ENCODE results near the gene ZNF672. TPM values are rescaled to one million over a fixed set of nuclear protein-coding genes. Genes with fewer than 3 reads are reported as not detected.

The ZNF672 gene
- total and polyA plus RNA-seq, 2 of the 4 experiments (the other 2 are of a cell fraction) = 6.6 to 12.6 TPM

DNA sequence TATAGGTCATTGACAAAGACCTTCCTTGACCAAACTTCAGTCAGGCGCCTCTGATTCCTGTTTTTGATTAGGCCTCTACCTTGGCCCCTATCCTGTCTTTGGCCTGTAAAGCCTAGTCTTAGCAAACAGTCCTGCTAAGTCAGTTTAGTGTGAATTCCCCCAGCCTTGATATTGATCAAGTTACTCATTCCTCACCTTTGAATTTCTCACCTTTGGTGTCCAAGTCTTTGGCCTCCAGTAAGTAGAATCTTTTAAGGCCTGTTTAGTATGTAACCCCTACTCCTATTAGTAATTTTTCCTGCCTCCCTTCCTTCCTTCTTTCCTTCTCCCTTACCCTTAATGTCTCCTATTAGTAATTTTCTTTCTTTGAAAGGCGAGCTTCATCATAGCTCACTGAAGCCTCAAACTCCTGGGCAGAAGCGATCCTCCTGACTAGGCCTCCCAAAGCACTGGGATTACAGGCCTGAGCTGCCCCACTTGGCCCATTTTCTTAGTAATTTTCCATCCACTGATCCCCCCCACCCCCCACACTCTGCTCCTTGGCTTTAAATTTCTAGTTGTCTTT lies 33.9 kb downstream of the ZNF672 start:
- no peak overlapping the region for H2BK15ac ChIP-seq (ENCODE audit: low read depth, low read length)
- H3K4me1 ChIP-seq (ENCODE audit: control insufficient read depth, insufficient read depth, low read length) = no peaks in the 10 kb centered on the region
- in situ Hi-C loops (cut with MboI; ENCODE audit: low sequenced_read_pairs) = no loop called here
- no peak for TF ChIP-seq BHLHE40 (IDR thresholded peaks at IDR 0.05; ENCODE audit: low read depth, low read length)
- TF ChIP-seq, protein P1, sequence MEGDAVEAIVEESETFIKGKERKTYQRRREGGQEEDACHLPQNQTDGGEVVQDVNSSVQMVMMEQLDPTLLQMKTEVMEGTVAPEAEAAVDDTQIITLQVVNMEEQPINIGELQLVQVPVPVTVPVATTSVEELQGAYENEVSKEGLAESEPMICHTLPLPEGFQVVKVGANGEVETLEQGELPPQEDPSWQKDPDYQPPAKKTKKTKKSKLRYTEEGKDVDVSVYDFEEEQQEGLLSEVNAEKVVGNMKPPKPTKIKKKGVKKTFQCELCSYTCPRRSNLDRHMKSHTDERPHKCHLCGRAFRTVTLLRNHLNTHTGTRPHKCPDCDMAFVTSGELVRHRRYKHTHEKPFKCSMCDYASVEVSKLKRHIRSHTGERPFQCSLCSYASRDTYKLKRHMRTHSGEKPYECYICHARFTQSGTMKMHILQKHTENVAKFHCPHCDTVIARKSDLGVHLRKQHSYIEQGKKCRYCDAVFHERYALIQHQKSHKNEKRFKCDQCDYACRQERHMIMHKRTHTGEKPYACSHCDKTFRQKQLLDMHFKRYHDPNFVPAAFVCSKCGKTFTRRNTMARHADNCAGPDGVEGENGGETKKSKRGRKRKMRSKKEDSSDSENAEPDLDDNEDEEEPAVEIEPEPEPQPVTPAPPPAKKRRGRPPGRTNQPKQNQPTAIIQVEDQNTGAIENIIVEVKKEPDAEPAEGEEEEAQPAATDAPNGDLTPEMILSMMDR (conservative IDR thresholded peaks at IDR 0.05; ENCODE audit: low read depth, low read length) = no peak
- TF ChIP-seq NFE2L2 (IDR thresholded peaks at IDR 0.05; ENCODE audit: low read depth, low read length) = no peak
- no peak for TF ChIP-seq RAD21 (IDR thresholded peaks at IDR 0.05; ENCODE audit: low read length)
- peak overlapping the region; percentile 53 for H2BK5ac ChIP-seq (ENCODE audit: low read depth, low read length, poor library complexity, severe bottlenecking)
- no peak overlapping the region; the same call in 1 of the 2 replicates for H3K14ac ChIP-seq (replicated peaks; ENCODE audit: low read depth, low read length)
- 0 out of 2 replicates have a peak overlapping the region, but pooled peaks have one; percentile 10 for H3K9ac ChIP-seq (ENCODE audit: low read depth, low read length)
- no peak overlapping the region for H4K5ac ChIP-seq (ENCODE audit: low read depth, low read length)
- H4K91ac ChIP-seq (ENCODE audit: insufficient read depth, low read depth, low read length) = no peak overlapping the region
- dilution Hi-C loops (cut with HindIII; ENCODE audit: low sequenced_read_pairs, unreplicated experiment) = no loop called here
- WGBS, 2 experiments (ENCODE audit: extremely low coverage in 2 of 2, insufficient read length in 1 of 2) = no CpG with 5 or more reads among the region's 3 CpGs
- H3K9me1 ChIP-seq (ENCODE audit: insufficient read depth, low read length) = no peaks in the 10 kb centered on the region; the same call in 1 of the 2 replicates
- H3K36me3 ChIP-seq (ENCODE audit: control insufficient read depth, insufficient read depth, low read length) = no peaks in the 10 kb centered on the region
- H3K4me2 ChIP-seq (ENCODE audit: low read depth, low read length) = peak overlapping the region; percentile 41
- no peaks in the 10 kb centered on the region for H3K9me3 ChIP-seq (ENCODE audit: control insufficient read depth, insufficient read depth, low read length)
- H3K4me3 ChIP-seq (ENCODE audit: insufficient read depth, low read depth, low read length) = peak overlapping the region; percentile 31; the same call in 1 of the 2 replicates
- no peak overlapping the region for H2BK120ac ChIP-seq (ENCODE audit: low read depth, low read length)
- DNase-seq (no peak), ATAC-seq (ENCODE audit: low read depth) (no peak)
- H3K23ac ChIP-seq (ENCODE audit: low read depth, low read length) = no peak overlapping the region; the same call in 1 of the 2 replicates
- H3K27ac ChIP-seq (ENCODE audit: insufficient read depth, low read length) = no peak overlapping the region
- H2BK20ac ChIP-seq (ENCODE audit: low read depth, low read length) = no peak overlapping the region
- no peak overlapping the region for H2AK9ac ChIP-seq (replicated peaks; ENCODE audit: low read depth, low read length, poor library complexity)
- H3K18ac ChIP-seq (ENCODE audit: low read depth, low read length) = no peak overlapping the region
- ChIA-PET POLR2A (ENCODE audit: unreplicated experiment) (no interaction called here), CTCF (interaction anchor here (0.7 kb wide), 1 partner anchor 56 kb away, joined by 3 read pairs; no protein-coding TSS in a partner anchor)
- peak overlapping the region; percentile 32; the same call in 1 of the 2 replicates for H3K4ac ChIP-seq (ENCODE audit: low read depth, low read length)
- intact Hi-C loops (cut with micrococcal nuclease) = no loop called here
- H2AK5ac ChIP-seq (ENCODE audit: low read depth, low read length) = no peak overlapping the region
- H4K20me1 ChIP-seq (ENCODE audit: insufficient read depth, low read length) = peaks cover 10% of the 10 kb centered on the region
- H3K79me1 ChIP-seq (ENCODE audit: low read depth in 1 of 2, low read length in 2 of 2) = no peaks in the 10 kb centered on the region
- peak overlapping the region; percentile 88 for H2AFZ ChIP-seq (replicated peaks; ENCODE audit: low read length, poor library complexity)
- H4K8ac ChIP-seq (ENCODE audit: low read depth in 2 of 2, low read length in 2 of 2) = 0 out of 4 replicates have a peak overlapping the region, but pooled peaks have one; percentile 40 to 58
- BruUV-seq (replicated peaks) = no TSS peak
- H3K56ac ChIP-seq (ENCODE audit: extremely low read depth, insufficient read depth, low read length) = no peak overlapping the region
- H3K27me3 ChIP-seq (ENCODE audit: control insufficient read depth, insufficient read depth, low read length) = no peaks in the 10 kb centered on the region

Measured in IMR-90 (cell line).